IPS-20b (cell line): Measurements from ENCODE around the gene DAP.

Experiments used
- H3K27ac ChIP-seq: one replicate; pipeline ENCODE4 v1.5.1; 2013; ENCODE audit warnings: low read length
- H3K27me3 ChIP-seq: 2 replicates; pipeline ENCODE4 v1.6.1; 2013; ENCODE audit warnings: mild to moderate bottlenecking, low read length, inconsistent platforms; ENCODE audit not compliant: insufficient read depth
- H3K36me3 ChIP-seq: 2 replicates; pipeline ENCODE4 v1.6.1; 2013; ENCODE audit warnings: low read depth, mild to moderate bottlenecking, inconsistent platforms, low read length, moderate library complexity; ENCODE audit not compliant: insufficient read depth
- H3K4me1 ChIP-seq: 2 replicates; pipeline ENCODE4 v1.6.1; 2013; ENCODE audit warnings: mild to moderate bottlenecking, control low read depth, inconsistent platforms, low read length, moderate library complexity; ENCODE audit not compliant: insufficient read depth
- H3K4me3 ChIP-seq: 2 replicates; pipeline ENCODE4 v1.5.1; 2013; ENCODE audit warnings: mild to moderate bottlenecking, low read length, inconsistent platforms
- H3K9ac ChIP-seq: 2 replicates; pipeline ENCODE4 v1.6.1; 2013; ENCODE audit warnings: low read depth, mild to moderate bottlenecking, inconsistent platforms, low read length, moderate library complexity
- H3K9me3 ChIP-seq: 2 replicates; pipeline ENCODE4 v1.6.1; 2013; ENCODE audit warnings: mild to moderate bottlenecking, low read depth, low read length, inconsistent platforms; ENCODE audit not compliant: insufficient read depth

The DAP gene

GRCh38 chr5:10680876-10681481 lies 80.1 kb downstream of the DAP start:
- Histone ChIP-seq H3K27ac (no peak overlapping the region), H3K27me3 (no peaks in the 10 kb centered on the region), H3K4me1 (peaks cover 9% of the 10 kb centered on the region; the same call in 1 of the 2 replicates), H3K4me3 (no peak overlapping the region), H3K9ac (no peak overlapping the region), H3K9me3 (no peaks in the 10 kb centered on the region), H3K36me3 (peaks cover 19% of the 10 kb centered on the region)

DNA sequence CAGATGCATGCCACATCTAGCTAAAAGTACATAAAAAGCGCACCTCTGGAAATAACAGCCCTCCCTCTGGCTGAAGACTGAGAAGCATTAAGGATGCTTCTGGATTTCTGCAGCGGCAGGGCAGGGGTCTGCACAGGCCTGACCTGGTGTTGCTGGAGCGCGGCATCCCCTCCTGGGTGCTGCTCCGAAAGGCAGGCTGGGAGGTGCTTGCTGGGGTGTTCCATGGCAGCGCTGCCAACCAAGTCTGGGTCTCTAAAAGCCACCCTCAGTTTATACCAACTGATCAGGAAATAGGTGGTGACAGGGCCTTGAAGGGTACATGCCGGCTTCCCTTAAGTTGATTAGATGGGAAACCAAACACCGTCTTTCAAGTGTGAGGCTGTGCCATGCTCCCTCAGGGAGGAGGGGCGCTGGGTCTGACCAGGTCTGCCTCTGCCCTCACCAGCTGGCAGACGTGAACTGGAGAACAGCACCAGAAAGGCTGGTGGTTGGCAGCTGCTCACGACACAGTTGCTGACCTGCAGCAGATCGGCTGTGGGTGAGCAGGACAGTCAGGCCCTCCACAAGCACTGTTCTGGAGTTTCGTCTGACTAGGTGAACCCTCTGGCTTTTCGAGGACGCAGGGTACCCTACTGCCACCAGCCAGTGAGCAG lies 81.6 kb downstream of the DAP start:
- H3K9ac ChIP-seq, result no peak overlapping the region
- no peak overlapping the region for H3K27ac ChIP-seq
- H3K27me3 ChIP-seq, result no peaks in the 10 kb centered on the region; the same call in 1 of the 2 replicates
- no peaks in the 10 kb centered on the region for H3K9me3 ChIP-seq
- no peak overlapping the region for H3K4me3 ChIP-seq
- H3K36me3 ChIP-seq, result peaks cover 19% of the 10 kb centered on the region
- H3K4me1 ChIP-seq, result no peaks in the 10 kb centered on the region

- Histone ChIP-seq H3K27ac (no peak overlapping the region), H3K9ac (no peak overlapping the region), H3K36me3 (peaks cover 19% of the 10 kb centered on the region)
Measured at GRCh38 chr5:10678244-10678643, 82.8 kb downstream of the DAP start.

GRCh38 chr5:10677533-10677932 lies 83.5 kb downstream of the DAP start:
- H3K36me3 ChIP-seq, result peaks cover 19% of the 10 kb centered on the region
- H3K4me3 ChIP-seq, result no peak overlapping the region
- no peak overlapping the region for H3K9ac ChIP-seq
- no peaks in the 10 kb centered on the region for H3K4me1 ChIP-seq
- no peak overlapping the region for H3K27ac ChIP-seq
- H3K27me3 ChIP-seq, result no peaks in the 10 kb centered on the region; the same call in 1 of the 2 replicates
- H3K9me3 ChIP-seq, result no peaks in the 10 kb centered on the region

More at GRCh38 chr5:10678244-10678643, 82.8 kb downstream of the DAP start:
- Histone ChIP-seq H3K27me3 (no peaks in the 10 kb centered on the region; the same call in 1 of the 2 replicates), H3K4me3 (no peak overlapping the region), H3K9me3 (no peaks in the 10 kb centered on the region), H3K4me1 (no peaks in the 10 kb centered on the region)

GRCh38 chr5:10676946-10677345 lies 84.1 kb downstream of the DAP start:
- Histone ChIP-seq H3K4me3 (no peak overlapping the region), H3K27ac (no peak overlapping the region), H3K36me3 (peaks cover 19% of the 10 kb centered on the region), H3K4me1 (no peaks in the 10 kb centered on the region), H3K27me3 (no peaks in the 10 kb centered on the region; the same call in 1 of the 2 replicates), H3K9me3 (no peaks in the 10 kb centered on the region), H3K9ac (no peak overlapping the region)

DNA sequence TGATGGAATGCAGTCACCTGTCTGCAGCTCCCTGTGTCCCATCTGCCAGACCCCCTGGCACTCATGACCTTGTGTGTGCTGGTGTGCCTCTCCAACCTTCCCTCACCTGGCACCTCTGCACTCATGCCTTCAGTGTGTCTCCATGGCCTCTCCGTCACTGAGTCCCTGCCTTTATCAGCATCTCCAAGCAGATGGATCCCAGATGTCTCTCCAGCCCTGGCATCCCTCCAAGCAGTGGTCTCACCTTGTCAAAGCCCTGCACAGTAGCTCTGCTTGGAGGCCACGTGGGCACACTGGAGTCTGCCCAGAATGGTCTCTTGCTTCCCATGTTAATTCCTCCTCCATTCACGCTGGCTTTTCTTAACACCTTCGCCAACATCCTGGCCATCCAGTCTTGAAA lies 84.8 kb downstream of the DAP start:
- peaks cover 19% of the 10 kb centered on the region for H3K36me3 ChIP-seq

GRCh38 chr5:10675177-10675700 lies 85.8 kb downstream of the DAP start:
- H3K9ac ChIP-seq, result no peak overlapping the region
- no peaks in the 10 kb centered on the region for H3K4me1 ChIP-seq
- no peaks in the 10 kb centered on the region for H3K9me3 ChIP-seq
- no peak overlapping the region for H3K27ac ChIP-seq
- peaks cover 10% of the 10 kb centered on the region for H3K36me3 ChIP-seq
- H3K27me3 ChIP-seq, result no peaks in the 10 kb centered on the region; the same call in 1 of the 2 replicates
- H3K4me3 ChIP-seq, result no peak overlapping the region

More for the DNA sequence above, 84.8 kb downstream of the DAP start:
- Histone ChIP-seq H3K9ac (no peak overlapping the region), H3K9me3 (no peaks in the 10 kb centered on the region), H3K4me1 (no peaks in the 10 kb centered on the region), H3K4me3 (no peak overlapping the region), H3K27me3 (no peaks in the 10 kb centered on the region; the same call in 1 of the 2 replicates), H3K27ac (no peak overlapping the region)

DNA sequence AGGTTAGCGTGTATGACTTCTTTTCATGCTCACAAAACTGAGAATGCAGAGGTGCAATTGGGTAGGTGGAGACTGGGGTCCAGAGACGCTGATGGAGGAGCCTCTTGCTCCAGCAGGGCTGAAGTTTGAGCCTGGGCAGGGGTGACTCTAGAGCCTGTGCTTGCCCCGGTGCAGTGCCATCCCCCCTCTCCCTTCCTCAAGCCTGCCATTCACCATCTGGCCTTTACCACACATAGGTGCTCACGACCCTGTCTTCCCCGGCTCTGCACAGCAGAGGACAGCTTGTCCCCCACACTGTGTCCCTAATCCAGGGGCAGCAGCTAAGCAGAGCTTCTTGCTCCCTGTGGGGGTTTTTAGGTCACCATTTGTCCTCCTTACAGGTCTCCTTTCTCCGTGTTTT lies 86.5 kb downstream of the DAP start:
- H3K9ac ChIP-seq, result no peak overlapping the region
- peaks cover 4% of the 10 kb centered on the region; the same call in 1 of the 2 replicates for H3K36me3 ChIP-seq
- H3K27me3 ChIP-seq, result no peaks in the 10 kb centered on the region; the same call in 1 of the 2 replicates
- H3K4me3 ChIP-seq, result no peak overlapping the region
- no peaks in the 10 kb centered on the region for H3K4me1 ChIP-seq
- no peaks in the 10 kb centered on the region for H3K9me3 ChIP-seq
- no peak overlapping the region for H3K27ac ChIP-seq

DNA sequence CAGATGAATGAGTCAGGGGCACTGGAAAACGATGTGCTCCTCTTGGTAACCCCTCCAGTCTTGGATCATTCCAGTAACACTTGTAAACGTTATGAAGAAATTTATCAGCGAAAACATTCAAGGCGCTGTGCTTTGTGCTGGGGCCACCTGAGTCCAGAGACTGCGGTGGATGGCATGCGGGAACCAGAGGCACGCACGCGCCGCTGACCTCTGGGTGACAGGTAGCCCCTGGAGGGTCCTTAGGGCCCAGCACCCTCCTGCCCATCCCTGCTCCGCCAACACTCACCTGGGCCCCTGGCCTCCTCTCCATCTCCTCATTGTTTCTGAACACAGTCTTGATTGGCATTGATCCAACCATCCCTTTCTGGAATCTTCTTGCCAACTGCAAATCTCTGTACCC lies 86.9 kb downstream of the DAP start:
- H3K9ac ChIP-seq, result no peak overlapping the region
- no peaks in the 10 kb centered on the region for H3K9me3 ChIP-seq
- no peaks in the 10 kb centered on the region for H3K36me3 ChIP-seq
- H3K27ac ChIP-seq, result no peak overlapping the region
- no peak overlapping the region for H3K4me3 ChIP-seq
- H3K27me3 ChIP-seq, result no peaks in the 10 kb centered on the region; the same call in 1 of the 2 replicates
- no peaks in the 10 kb centered on the region for H3K4me1 ChIP-seq

GRCh38 chr5:10673407-10673806 lies 87.6 kb downstream of the DAP start:
- Histone ChIP-seq H3K4me3 (no peak overlapping the region), H3K27ac (no peak overlapping the region), H3K4me1 (no peaks in the 10 kb centered on the region), H3K36me3 (no peaks in the 10 kb centered on the region), H3K9me3 (no peaks in the 10 kb centered on the region), H3K9ac (no peak overlapping the region), H3K27me3 (no peaks in the 10 kb centered on the region; the same call in 1 of the 2 replicates)

- Histone ChIP-seq H3K27me3 (no peaks in the 10 kb centered on the region; the same call in 1 of the 2 replicates), H3K4me1 (no peaks in the 10 kb centered on the region), H3K27ac (no peak overlapping the region), H3K36me3 (no peaks in the 10 kb centered on the region), H3K9ac (no peak overlapping the region), H3K9me3 (no peaks in the 10 kb centered on the region), H3K4me3 (no peak overlapping the region)
Measured at GRCh38 chr5:10673017-10673389, 88.0 kb downstream of the DAP start.
